ENCODE results near the gene LHX4.

Gene LHX4

DNA sequence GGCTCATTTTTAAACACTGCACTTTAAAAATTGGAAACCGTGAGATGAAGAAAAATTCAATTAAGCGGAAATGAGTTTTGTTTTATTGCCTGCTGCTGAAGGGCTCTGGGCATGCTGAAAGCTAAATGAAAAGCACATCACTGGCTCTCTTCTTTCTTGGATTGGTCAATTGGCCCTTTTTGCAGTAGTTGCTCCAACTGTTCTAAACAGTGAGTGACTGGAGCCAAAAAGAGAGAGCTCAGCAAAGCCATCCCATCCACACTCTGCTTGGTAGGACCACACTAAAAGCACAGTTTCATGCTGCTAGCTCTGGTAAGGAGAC, 48.1 kb downstream of the LHX4 start:
- no peak for DNase-seq

DNA sequence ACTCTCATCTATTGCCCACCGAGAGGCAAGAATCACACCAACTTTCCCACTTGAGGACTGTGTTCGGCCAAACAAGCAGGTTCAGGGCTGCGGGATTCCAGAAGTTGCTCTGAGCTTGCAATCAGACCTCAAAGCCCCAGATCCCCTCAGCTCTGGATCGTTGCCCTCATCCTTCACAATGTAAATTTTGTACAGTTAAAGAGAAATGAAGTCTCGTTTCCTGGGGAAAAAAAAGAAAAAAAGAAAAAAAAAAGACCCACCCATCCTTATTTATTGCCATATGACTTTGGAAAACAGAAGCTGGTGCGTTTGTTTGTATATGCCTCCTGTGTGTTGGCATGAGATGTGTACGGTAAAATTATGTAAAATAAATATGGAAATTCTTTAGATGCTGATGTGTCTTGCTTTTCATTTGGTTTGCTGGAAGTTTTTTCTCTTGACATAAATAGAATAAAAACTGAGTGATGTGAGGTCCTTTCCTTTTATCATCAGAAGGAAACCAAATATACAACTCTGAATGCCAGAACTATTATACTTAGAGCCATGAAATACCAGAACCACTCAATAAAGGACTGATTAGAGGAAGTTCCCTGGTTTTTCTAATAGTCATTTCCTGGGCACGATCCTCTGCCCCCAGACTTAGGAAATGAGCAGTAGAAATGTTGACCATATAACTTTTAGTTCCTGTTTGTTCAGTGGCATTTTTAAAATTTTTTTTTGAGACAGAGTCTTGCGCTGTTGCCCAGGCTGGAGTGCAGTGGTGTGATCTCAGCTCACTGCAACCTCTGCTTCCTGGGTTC, 48.7 kb downstream of the LHX4 start:
- DNase-seq: no peak

DNA sequence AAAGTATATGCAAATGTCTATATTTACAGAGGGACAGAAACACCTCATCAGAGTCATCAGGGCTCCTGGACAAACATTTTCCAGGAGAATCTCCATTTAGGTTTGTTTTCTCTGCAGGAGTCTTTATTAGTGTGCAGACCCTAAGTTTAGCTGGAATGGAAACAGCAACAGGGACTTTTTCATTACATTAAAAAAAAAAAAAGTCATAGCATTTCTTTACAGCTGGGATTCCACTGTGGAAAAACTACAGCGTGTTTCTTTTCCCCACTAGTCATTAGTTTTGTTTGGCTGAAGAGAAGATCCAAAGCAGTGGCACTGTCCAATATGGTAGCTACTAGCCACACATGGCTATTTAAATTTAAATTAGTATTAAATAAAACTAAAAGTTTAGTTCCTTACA, 49.6 kb downstream of the LHX4 start:
- DNase-seq: no peak

DNA sequence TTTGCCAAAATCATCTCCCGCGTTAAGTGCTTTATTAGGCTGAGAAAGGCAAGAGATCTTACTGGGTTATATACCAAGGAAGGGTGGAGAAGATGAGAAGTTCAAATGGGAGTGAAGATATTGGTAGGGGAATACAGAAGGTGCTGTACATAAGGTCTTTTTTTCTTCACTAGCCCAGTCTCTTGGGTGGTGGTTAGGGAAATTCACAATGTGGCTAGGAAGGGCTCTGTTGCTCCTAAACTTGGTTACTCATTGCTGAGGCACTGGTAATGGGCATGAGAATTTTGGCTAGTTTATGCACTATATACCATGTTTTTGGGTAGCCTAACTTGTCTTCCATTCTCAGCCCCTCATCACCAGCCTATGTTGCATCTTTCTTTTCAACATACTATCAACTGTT, 50.6 kb downstream of the LHX4 start:
- DNase-seq: no peak

GRCh38 chr1:180281490-180281889, 51.4 kb downstream of the LHX4 start:
- DNase-seq: no peak

DNA sequence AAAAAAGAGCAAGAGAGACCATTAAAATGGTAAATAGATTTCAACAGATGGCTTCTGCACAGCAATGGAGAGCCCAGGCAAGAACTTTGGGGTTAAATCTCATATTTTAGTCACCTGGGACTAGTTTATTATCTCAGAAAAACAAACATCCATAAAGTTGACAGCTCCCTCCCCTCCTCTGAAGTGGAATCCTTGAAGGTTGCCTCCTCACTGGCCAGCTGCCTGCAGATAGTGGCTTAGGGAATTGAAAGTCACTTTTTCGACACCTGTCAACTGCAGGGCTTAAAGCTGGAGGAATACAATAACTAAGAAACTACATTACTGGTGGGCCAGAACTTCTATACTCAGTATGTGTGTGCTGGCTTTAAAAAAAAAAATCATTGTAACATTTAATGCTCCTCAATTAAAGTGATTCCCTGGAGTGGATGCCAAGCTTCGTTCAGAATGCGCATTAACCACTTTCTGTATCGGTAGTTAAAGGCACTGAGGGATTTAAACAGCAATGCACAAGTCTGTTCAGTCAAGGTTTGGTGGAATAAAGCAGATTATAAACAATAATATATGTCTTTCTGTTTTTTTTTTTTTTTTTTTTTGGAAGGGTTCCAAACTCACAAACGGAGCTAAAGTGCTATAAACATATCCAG, 52.5 kb downstream of the LHX4 start:
- no peak for DNase-seq

- no peak for DNase-seq
These were observed 53.0 kb downstream of the LHX4 start for GRCh38 chr1:180283098-180283497.

DNA sequence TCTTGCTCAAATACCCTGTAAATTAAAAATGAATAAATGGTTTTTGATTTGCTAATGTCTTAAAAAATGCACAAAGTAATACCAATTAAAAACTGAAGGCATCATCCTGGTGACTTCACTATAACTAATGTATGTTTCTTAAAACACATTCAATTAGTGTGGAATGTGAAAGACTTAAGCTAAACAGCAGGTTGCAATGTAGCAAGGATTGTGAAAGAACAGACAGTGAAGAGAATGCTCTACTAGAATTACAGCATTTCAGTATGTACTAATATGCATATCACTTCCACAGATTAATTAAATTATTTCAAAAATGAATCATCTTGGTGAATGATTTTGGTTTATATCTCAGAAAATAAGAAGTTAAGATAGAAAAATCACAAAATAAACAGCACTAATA, 56.4 kb downstream of the LHX4 start:
- DNase-seq: no peak

DNA sequence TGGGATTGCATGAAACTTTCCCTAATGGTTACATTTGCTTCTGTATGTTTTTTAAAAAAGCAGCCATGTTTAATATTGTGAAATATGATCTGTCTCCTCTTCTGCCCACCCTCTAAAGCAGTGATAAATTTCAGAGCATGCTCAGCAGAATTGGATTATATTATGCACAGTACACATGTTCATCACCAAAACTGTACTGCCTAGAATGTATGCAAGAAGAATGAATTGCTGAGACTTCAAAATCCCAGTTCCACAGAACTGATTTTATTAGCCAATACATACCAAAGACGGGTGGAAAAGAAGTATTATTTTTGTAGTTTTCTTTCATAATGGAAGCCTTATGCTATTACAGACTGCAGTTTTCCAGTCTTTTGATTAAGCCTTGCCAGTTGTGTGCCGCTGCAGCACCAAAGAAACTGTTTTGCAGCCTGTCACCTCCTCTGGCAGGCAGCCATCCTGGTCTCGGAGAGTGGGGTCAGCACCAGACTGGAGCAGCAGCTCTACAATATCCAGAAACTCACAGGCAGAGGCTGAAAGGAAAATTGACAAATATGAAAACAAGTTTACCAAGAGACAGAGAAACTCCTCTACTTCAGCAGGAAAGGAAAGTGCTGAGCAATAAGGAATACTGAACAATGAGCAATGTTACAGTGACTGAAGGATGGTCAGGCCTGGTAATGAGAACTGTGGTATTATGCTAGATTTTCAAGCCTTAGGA, 58.1 kb downstream of the LHX4 start:
- DNase-seq: no peak

GRCh38 chr1:180288940-180289339, 58.9 kb downstream of the LHX4 start:
- no peak for DNase-seq

DNA sequence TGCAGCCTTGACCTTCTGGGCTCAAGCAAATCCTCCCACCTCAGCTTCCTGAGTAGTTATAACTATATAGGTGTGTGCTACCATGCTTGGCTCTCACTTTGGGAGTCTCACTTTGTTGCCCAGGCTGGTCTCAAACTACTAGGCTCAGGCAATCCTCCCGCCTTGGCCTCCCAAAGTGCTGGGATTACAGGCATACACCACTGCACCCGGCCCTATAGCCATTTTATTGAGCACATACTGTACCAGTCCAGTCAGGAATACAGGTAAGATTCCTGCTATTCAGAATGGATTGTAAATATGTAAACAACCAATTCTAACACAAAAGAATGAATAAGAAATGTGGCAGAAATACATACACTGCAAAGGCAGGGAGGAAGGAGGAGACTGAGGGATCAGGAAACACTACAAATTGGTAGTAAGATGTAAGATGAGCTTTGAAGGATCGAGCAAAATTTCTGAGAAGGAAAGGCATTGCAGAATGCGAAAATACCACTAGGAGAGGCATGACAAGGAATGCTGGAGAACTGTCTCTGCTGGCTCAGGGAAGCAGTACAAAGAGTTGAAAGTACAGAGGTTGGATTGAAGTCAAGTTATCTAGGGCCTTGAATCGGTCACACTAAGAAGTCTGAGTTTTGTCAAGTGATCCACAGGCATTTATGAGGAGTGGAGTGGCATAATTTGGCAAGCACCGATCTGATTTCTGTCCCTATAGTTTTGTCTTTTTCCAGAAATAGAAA, 60.4 kb downstream of the LHX4 start:
- DNase-seq: no peak

GRCh38 chr1:180291004-180291403, 60.9 kb downstream of the LHX4 start:
- no peak for DNase-seq

DNA sequence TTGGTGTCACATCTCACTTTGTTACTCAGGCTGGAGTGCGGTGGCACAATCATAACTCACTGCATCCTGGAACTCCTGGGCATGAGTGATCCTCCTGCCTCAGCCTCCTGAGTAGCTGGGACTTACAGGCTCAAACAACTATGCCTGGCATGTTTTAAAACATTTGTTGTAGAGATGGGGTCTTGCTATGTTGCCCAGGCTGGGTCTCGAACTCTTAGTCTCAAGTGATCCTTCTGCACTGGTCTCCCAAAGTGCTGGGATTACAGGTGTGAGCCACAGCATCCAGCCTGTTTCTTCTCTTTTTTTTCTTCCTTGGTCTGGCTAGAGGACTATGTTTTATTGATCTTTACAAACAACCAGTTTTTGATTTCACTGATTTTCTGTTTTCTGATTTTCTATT, 64.6 kb downstream of the LHX4 start:
- no peak for DNase-seq

GRCh38 chr1:180295999-180296398, 65.9 kb downstream of the LHX4 start:
- DNase-seq: no peak

DNA sequence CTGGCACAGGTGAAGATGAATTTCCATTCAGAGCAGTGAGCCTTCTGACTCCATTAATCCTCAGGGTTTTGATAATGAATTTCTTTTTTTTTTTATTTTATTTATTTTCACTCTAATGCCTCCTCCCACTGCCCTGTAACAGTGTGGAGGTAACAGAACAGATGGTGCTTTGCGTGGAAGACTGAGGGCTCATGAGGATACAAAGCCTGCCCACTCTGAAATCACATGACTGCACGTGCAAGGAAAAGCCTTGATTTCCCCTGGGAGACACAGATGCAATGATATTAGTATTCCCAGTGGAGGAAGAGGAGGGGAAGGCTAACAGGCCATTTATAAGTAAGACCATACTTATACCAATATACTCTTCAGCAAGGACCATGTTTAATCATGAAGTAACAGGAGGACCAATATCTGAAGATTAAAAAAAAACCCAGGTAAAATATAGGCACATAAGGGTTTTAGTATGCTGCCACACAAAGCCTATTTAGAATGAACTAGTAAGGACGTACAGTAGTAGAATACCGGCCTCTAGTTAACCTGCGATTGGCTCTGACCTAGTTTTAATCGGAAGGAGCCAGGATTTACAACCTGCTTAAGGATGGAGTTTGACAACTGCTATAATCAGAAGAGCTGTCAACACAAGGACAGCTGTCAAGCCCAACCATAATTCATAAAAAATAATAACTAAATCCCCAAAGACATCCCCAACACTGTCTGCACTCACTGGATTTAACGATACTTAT, 69.6 kb downstream of the LHX4 start:
- no peak for DNase-seq

DNA sequence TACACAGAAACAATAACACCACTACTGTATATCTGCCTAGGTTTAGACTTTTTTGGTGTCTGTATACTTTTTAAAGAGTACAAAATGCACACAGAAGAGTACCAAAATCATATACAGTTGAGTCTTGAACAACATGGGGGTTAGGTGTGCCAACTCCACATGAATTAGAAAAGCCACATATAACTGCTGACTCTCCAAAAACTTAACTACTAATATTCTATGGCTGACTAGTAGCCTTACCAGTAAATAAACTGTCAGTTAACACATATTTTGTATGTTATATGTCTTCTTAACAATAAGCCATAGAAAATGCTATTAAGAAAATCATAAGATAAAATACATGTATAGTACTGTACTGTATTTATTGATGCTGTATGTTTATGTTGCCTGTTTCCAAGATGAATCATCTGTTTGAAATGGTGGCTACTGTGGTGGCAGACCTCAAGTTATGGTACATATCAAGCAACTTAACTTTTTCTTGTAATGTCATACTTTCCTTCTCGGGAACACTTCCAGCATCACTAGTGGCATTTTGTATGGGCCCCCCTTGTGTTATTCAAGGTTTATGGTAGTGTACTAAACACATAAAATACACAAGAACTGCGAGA, 71.2 kb downstream of the LHX4 start:
- no peak for DNase-seq

GRCh38 chr1:180309338-180309737, 79.3 kb downstream of the LHX4 start:
- DNase-seq: no peak

- DNase-seq: no peak
These were observed 80.0 kb downstream of the LHX4 start for GRCh38 chr1:180310095-180310494.

DNA sequence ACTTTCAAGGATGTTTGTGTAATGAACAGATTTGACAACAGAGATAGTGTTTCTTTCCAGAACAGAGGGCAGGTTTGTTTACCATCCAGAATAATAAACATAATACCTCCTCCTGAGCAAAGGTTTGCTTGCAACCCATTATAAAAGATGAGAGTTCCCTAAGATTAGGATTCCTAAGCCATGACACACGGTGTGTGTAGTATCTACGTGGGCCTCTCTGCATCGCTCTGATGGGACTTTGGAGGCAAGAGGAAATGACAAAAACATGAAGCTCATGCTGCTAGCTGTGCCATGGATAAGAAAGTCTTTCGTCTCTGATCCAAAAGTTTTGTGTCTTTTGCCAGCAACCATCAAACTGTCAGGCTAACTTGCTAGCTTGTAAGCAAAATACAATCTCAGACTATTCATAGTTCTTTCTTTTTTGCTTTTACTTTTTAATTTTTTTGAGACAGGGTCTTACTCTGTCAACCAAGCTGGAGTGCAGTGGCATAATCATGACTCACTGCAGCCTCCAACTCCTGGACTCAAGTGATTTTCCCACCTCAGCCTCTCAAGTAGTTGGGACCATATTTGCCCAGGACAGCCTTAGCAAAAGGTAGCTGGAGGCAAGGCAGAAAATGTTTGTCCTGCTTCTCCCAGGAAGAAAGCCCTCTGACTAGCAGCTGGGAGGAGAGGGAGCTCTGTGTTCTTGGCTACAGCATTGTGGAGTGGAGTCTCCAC, 81.1 kb downstream of the LHX4 start:
- DNase-seq: no peak

- DNase-seq: no peak
These were observed 82.9 kb downstream of the LHX4 start for GRCh38 chr1:180312926-180313325.

- DNase-seq: no peak
These were observed 97.0 kb downstream of the LHX4 start for GRCh38 chr1:180327089-180327488.

All from CD4-positive, alpha-beta T cell treated with Interleukin-17A for 1 hour (primary cell).